ENCODE data around the gene GTF2H1. TPM values are rescaled to one million over a fixed set of nuclear protein-coding genes. Genes with fewer than 3 reads are reported as not detected.

GTF2H1 gene
- total RNA-seq, 6 experiments from 2014 or later = 45.3 to 58.1 (median 52.7) TPM

GRCh38 chr11:18374956-18375355 lies 52.6 kb downstream of the GTF2H1 start:
- Mint-ChIP-seq H3K36me3 (ENCODE audit: low read depth) (no peaks in the 10 kb centered on the region), H3K4me1 (ENCODE audit: low read depth) (0 out of 2 replicates have a peak, but pooled peaks cover 6% of the 10 kb centered on the region), H3K27ac (no peak overlapping the region), H3K4me3 (no peak overlapping the region), H3K9me3 (no peaks in the 10 kb centered on the region), H3K27me3 (ENCODE audit: insufficient read depth) (no peaks in the 10 kb centered on the region)
- TF ChIP-seq, protein P1, sequence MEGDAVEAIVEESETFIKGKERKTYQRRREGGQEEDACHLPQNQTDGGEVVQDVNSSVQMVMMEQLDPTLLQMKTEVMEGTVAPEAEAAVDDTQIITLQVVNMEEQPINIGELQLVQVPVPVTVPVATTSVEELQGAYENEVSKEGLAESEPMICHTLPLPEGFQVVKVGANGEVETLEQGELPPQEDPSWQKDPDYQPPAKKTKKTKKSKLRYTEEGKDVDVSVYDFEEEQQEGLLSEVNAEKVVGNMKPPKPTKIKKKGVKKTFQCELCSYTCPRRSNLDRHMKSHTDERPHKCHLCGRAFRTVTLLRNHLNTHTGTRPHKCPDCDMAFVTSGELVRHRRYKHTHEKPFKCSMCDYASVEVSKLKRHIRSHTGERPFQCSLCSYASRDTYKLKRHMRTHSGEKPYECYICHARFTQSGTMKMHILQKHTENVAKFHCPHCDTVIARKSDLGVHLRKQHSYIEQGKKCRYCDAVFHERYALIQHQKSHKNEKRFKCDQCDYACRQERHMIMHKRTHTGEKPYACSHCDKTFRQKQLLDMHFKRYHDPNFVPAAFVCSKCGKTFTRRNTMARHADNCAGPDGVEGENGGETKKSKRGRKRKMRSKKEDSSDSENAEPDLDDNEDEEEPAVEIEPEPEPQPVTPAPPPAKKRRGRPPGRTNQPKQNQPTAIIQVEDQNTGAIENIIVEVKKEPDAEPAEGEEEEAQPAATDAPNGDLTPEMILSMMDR (IDR thresholded peaks at IDR 0.05) = no peak
- no peak for DNase-seq

GRCh38 chr11:18375941-18376340 lies 53.6 kb downstream of the GTF2H1 start:
- Mint-ChIP-seq H3K27ac (no peak overlapping the region), H3K27me3 (ENCODE audit: insufficient read depth) (no peaks in the 10 kb centered on the region), H3K4me1 (ENCODE audit: low read depth) (0 out of 2 replicates have a peak, but pooled peaks cover 5% of the 10 kb centered on the region), H3K9me3 (no peaks in the 10 kb centered on the region), H3K4me3 (no peak overlapping the region), H3K36me3 (ENCODE audit: low read depth) (no peaks in the 10 kb centered on the region)
- TF ChIP-seq, protein P1 (IDR thresholded peaks at IDR 0.05) = no peak
- DNase-seq = no peak

GRCh38 chr11:18379201-18379600 lies 56.8 kb downstream of the GTF2H1 start:
- no peak overlapping the region for H3K4me3 Mint-ChIP-seq
- H3K9me3 Mint-ChIP-seq = no peaks in the 10 kb centered on the region
- no peaks in the 10 kb centered on the region for H3K36me3 Mint-ChIP-seq (ENCODE audit: low read depth)
- peaks cover 19% of the 10 kb centered on the region for H3K4me1 Mint-ChIP-seq (ENCODE audit: low read depth)
- no peak for DNase-seq
- H3K27me3 Mint-ChIP-seq (ENCODE audit: insufficient read depth) = peaks cover 2% of the 10 kb centered on the region; the same call in 1 of the 2 replicates
- TF ChIP-seq, protein P1 (IDR thresholded peaks at IDR 0.05) = no peak
- no peak overlapping the region for H3K27ac Mint-ChIP-seq

DNA sequence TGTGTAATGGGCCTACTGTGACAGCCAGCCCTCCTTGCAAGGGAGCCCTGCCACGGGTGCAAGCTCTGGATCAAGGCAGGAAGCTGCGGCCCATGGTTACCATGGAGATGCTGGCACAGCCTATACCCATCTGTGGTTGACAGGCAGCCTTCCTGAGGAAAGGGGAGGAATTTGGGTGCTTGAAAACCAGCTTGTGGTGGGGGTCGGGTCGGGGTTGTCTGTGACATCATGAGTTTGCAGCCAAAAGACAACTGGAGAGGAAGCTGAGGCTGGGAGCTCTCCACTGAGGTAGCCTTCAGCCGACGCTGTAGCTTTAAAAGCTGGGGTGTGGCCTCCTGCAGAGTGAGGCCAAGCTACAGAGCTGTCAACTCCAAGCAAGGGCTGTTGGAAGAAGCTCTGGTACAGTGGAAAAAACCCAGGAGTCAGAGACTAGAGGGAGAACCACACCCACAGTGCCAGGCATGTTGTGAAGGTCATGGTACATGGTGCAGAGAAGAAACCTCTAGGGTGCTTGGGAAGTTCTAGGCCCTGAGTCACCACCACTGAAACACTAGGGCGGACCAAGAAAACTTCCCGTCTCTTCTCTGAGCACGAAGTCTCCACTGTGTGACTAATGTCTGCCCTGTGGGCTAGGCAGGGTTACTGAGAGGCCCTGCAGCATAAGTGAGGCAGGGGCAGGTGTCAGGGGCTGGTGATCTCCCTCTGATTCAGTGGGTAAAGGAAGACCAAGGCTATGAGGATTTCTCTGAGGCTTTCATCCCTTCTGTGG lies 61.2 kb downstream of the GTF2H1 start:
- no peaks in the 10 kb centered on the region for H3K36me3 Mint-ChIP-seq (ENCODE audit: low read depth)
- peak; percentile 100 for DNase-seq
- peaks cover 48% of the 10 kb centered on the region for H3K4me1 Mint-ChIP-seq (ENCODE audit: low read depth)
- H3K27ac Mint-ChIP-seq = peak overlapping the region; percentile 99
- H3K4me3 Mint-ChIP-seq = peak overlapping the region; percentile 78
- H3K9me3 Mint-ChIP-seq = no peaks in the 10 kb centered on the region
- peaks cover 2% of the 10 kb centered on the region; the same call in 1 of the 2 replicates for H3K27me3 Mint-ChIP-seq (ENCODE audit: insufficient read depth)
- TF ChIP-seq, protein P1 (IDR thresholded peaks at IDR 0.05) = no peak

DNA sequence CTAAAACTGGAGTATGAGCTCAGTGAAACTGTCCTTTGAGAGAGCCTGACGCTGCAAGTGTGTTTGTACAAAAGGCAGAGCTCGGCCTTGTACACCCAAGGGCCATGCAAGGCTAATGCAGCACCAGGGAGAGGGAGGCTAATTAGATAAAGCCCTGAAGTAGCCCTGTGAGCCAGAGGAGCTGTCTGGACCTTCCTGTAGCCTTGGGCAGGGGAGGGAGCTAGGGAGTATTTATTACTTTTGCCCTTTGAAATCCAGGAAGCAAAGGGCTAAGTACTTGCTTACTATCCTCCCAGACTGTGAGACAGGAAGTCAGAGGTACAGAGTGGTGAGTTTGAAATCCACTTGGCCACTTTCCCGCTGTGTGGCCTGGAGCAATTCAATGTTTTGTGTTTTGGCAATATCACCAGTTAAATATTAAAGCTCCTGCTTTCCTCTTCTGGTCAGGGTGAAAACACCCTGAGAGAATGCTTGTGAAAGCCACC lies 61.8 kb downstream of the GTF2H1 start:
- H3K4me1 Mint-ChIP-seq (ENCODE audit: low read depth) = peaks cover 49% of the 10 kb centered on the region
- TF ChIP-seq, protein P1 (IDR thresholded peaks at IDR 0.05) = no peak
- DNase-seq = peak; percentile 85
- peak overlapping the region; percentile 78 for H3K4me3 Mint-ChIP-seq
- H3K27me3 Mint-ChIP-seq (ENCODE audit: insufficient read depth) = peaks cover 2% of the 10 kb centered on the region; the same call in 1 of the 2 replicates
- H3K9me3 Mint-ChIP-seq = no peaks in the 10 kb centered on the region
- no peaks in the 10 kb centered on the region for H3K36me3 Mint-ChIP-seq (ENCODE audit: low read depth)
- H3K27ac Mint-ChIP-seq = peak overlapping the region; percentile 99
